Panc1 (cell line): ENCODE data around the gene NATD1.

Source experiments
- POLR2AphosphoS5 ChIP-seq: IDR thresholded peaks from 2 replicates; pipeline ENCODE4 v1.6.1; 2012; ENCODE audit warnings: mild to moderate bottlenecking, low read depth, low read length, moderate library complexity
- SIN3A ChIP-seq: IDR thresholded peaks from 2 replicates; pipeline ENCODE4 v1.6.1; 2012; ENCODE audit warnings: low read depth, mild to moderate bottlenecking, low read length, moderate library complexity, borderline replicate concordance; ENCODE audit not compliant: insufficient read depth
- TCF7L2 ChIP-seq: IDR thresholded peaks from 2 replicates; pipeline ENCODE4 v1.6.1; 2011; ENCODE audit warnings: mild to moderate bottlenecking, low read depth, low read length, inconsistent platforms
- TF ChIP-seq, protein P1 (sequence below): fragments of 450-650 bp; IDR thresholded peaks from 2 replicates; pipeline ENCODE4 v1.5.1; 2017; ENCODE audit warnings: mild to moderate bottlenecking
- TF ChIP-seq, protein P2 (sequence below), 2 experiments: IDR thresholded peaks; 2 replicates each; pipeline ENCODE4 v1.6.1; 2011 to 2012; ENCODE audit warnings: low read depth in 2 of 2, control low read depth in 1 of 2, low read length in 1 of 2, mild to moderate bottlenecking in 1 of 2, moderate library complexity in 1 of 2; ENCODE audit not compliant: insufficient read depth in 1 of 2

DNA sequence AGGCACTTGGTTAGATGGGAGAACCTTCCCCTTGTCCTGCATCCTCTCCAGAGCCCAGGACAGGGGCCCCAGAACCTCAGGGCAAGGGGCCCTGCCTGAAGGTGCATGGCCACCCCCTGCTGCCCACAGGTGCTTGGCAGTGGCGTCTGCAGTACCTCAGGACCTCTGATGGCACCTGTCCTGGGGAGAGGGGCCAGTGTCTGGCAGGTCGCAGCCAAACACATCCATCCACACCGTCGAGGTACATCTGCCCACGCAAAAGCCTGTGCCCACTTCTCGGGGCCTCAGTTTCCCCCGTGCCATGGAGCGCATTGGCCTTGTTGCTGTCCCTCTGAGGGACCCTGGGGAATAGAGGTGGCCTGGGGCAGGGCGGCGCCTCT is 40.6 kb upstream of the NATD1 start:
- TF ChIP-seq, protein P1, sequence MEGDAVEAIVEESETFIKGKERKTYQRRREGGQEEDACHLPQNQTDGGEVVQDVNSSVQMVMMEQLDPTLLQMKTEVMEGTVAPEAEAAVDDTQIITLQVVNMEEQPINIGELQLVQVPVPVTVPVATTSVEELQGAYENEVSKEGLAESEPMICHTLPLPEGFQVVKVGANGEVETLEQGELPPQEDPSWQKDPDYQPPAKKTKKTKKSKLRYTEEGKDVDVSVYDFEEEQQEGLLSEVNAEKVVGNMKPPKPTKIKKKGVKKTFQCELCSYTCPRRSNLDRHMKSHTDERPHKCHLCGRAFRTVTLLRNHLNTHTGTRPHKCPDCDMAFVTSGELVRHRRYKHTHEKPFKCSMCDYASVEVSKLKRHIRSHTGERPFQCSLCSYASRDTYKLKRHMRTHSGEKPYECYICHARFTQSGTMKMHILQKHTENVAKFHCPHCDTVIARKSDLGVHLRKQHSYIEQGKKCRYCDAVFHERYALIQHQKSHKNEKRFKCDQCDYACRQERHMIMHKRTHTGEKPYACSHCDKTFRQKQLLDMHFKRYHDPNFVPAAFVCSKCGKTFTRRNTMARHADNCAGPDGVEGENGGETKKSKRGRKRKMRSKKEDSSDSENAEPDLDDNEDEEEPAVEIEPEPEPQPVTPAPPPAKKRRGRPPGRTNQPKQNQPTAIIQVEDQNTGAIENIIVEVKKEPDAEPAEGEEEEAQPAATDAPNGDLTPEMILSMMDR = no peak
- TF ChIP-seq SIN3A (no peak), POLR2AphosphoS5 (no peak), TCF7L2 (no peak)
- TF ChIP-seq, protein P2, sequence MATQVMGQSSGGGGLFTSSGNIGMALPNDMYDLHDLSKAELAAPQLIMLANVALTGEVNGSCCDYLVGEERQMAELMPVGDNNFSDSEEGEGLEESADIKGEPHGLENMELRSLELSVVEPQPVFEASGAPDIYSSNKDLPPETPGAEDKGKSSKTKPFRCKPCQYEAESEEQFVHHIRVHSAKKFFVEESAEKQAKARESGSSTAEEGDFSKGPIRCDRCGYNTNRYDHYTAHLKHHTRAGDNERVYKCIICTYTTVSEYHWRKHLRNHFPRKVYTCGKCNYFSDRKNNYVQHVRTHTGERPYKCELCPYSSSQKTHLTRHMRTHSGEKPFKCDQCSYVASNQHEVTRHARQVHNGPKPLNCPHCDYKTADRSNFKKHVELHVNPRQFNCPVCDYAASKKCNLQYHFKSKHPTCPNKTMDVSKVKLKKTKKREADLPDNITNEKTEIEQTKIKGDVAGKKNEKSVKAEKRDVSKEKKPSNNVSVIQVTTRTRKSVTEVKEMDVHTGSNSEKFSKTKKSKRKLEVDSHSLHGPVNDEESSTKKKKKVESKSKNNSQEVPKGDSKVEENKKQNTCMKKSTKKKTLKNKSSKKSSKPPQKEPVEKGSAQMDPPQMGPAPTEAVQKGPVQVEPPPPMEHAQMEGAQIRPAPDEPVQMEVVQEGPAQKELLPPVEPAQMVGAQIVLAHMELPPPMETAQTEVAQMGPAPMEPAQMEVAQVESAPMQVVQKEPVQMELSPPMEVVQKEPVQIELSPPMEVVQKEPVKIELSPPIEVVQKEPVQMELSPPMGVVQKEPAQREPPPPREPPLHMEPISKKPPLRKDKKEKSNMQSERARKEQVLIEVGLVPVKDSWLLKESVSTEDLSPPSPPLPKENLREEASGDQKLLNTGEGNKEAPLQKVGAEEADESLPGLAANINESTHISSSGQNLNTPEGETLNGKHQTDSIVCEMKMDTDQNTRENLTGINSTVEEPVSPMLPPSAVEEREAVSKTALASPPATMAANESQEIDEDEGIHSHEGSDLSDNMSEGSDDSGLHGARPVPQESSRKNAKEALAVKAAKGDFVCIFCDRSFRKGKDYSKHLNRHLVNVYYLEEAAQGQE (IDR thresholded peaks at IDR 0.05; ENCODE audit: insufficient read depth in 1 of 2, low read depth in 2 of 2, low read length in 1 of 2) = no peak
